ENCODE results near the gene SNAP47.

DNA sequence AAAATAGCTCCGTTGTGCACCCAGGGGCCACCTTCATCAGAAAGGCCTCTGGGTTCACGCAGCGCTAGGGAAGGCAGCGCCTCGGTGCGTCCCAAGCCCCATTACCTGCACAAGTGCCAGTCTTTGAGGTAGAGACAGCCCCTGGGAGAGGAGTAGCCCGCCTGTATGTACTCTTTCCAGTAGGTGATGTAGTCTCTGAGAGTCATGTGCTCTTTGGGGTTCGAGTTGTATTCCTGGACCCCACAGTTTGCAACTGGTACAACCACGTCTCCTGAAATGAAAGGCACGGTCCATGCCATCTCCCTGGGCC, 734 bp upstream of the SNAP47 start:
- TF ChIP-seq, protein P1, sequence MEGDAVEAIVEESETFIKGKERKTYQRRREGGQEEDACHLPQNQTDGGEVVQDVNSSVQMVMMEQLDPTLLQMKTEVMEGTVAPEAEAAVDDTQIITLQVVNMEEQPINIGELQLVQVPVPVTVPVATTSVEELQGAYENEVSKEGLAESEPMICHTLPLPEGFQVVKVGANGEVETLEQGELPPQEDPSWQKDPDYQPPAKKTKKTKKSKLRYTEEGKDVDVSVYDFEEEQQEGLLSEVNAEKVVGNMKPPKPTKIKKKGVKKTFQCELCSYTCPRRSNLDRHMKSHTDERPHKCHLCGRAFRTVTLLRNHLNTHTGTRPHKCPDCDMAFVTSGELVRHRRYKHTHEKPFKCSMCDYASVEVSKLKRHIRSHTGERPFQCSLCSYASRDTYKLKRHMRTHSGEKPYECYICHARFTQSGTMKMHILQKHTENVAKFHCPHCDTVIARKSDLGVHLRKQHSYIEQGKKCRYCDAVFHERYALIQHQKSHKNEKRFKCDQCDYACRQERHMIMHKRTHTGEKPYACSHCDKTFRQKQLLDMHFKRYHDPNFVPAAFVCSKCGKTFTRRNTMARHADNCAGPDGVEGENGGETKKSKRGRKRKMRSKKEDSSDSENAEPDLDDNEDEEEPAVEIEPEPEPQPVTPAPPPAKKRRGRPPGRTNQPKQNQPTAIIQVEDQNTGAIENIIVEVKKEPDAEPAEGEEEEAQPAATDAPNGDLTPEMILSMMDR (IDR thresholded peaks at IDR 0.05) = no peak
- TF ChIP-seq POLR2A (IDR thresholded peaks at IDR 0.05) = no peak
